AG20443 (cell line): ENCODE data around the gene SCIN.
"Not testable (repeated sequence)": the region's sequence is repeated elsewhere in the genome, so short reads cannot be mapped to it uniquely, and the experiment has no call there.

Experiments used
- DNase-seq: peaks from one replicate; pipeline ENCODE4 v3.0.0; 2012; ENCODE audit warnings: low spot score, mixed read lengths

Gene SCIN

DNA sequence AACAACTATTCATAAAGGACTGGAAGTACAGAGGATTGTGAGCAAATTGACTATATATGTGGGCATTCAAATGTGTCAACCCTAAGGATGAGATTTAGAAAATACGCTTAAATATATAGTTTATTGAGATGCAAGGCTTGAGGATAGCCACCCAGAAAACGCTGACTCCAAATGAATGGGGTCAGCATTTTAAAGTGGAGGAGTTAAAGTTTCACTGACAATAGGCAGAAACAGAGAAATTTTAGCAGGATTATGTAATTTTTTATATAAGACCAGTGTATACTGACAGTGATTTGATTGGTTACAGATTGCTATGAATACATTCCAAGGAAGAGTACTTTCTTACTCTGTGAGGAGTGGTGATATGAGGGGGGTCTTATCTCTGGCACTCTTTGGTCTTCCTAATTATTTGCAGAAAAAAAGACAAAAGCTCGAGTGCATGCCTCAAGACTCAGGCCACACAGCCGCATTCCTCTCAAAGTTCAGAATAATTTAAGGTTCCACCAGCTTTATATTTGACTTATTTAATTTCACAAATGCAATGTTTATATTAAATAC, 78.3 kb downstream of the SCIN start:
- DNase-seq, result no peak

DNA sequence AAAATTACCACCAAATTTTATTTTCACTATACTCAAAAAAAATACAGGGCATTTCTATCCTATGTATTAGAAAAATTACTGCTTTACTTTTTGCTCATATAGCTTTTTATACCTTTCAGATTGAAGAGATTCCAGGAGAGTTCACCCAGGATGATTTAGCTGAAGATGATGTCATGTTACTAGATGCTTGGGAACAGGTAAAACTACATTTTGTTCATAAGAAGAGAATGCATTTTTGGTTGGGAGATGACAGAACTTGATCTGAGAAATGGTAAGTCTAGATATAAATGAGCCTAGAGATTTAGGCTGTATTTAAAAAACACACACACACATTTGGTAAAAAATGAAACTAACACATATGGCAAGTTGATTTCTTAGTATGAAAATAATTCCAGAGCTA, 78.8 kb downstream of the SCIN start:
- no peak for DNase-seq

DNA sequence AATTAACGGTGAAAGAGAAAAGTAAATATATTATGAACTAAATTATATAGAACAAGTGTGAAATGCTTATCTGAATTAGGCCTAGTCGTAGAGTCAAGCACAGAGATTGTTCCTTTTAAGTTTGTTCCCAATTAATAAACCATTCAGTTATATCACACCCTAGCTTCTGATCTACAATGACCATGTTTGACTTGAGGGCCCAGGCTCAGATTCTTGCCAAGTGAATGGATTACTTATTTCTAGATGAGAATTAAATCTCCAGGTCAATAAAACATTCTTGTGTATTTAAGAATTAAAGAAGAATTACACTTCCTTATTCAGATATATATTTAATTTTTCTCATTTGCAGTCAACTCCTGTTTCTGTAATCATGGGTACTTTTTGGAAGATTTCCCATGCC, 79.6 kb downstream of the SCIN start:
- DNase-seq, result no peak

DNA sequence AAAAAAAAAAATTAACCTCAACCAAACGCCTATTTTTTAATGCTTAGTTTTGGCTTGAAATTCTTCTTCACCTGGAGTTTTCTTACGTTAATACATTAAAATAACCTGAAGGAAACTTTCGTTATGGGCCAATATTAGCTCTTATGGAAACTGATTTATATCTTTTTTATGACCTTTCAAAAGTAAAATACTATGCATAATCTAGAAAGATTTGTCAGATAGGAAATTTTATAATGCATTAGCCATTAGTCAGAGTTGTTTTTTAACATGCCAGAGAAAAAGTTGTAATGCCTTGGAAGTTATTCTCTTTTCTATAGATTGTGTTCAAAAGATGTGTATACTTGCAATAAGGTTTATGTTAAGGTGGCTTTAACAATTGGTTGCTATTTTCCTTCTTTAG, 82.6 kb downstream of the SCIN start:
- no peak for DNase-seq

DNA sequence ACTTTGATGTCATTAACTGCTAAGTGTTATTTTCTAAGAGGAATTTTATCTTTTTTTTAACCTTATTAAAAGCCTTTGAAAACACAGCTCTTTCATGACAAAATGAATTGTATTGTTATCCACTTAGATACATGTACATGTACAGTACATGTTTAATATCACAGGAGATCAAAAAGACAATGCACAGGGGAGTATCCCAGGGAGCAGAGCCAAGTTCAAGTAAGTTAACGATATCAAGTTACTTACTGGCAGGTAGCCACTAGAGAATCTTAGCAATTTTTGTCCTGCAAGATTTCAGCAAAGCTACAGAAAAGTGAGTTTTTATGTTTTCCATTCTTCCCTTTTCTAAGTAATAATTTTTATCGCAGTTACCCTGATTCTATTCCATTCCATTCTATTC, 83.0 kb downstream of the SCIN start:
- DNase-seq, result no peak

DNA sequence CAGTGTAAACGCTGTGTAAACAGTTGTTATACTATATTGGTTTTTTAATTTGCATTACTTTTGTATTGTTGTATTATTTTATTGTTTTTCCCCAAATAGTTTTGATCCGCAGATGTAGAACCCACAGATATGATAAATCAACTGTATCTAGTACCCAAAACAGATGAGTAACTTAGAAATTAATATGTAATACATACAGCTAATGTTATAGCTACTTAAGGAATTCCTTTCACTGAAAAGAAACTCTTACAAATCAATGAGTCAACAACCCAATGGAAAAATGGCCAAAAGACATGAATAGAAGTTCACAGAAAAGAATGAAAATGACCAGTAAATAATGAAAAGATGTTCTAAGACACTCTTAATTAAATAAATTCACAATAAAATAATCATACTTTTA, 84.6 kb downstream of the SCIN start:
- DNase-seq, result no peak

DNA sequence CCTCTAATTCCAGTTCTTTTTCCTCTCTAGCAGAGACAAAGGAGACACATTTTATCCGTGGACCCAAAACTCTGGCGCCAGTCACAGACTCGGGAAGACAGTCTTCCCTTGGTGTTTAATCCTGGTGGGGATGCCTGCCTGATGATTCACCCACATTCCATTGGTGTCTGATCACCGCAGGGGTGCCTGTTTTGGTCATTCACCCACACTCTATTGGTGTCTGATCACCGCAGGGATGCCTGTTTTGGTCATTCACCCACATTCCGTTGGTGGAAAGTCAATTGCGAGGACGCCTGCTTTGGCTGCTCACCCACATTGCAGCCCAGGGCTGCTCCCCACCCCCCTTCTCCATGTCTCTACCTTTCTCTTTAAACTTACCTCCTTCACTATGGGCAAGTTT, 89.9 kb downstream of the SCIN start:
- DNase-seq, result peak; percentile 33

DNA sequence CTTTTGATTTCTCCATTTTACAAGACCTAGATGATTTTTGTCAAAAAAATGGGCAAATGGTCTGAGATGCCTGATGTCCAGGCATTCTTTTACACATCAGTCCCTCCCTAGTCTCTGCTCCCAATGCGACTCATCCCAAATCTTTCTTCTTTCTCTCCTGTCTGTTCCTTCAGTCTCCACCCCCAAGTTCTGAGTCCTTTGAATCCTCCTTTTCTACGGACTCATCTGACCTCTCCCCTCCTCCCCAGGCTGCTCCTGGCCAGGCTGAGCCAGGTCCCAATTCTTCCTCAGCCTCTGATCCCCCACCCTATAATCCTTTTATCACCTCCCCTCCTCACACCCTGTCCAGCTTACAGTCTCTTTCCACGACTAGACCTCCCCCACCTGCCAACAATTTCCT, 90.5 kb downstream of the SCIN start:
- DNase-seq, result not testable (repeated sequence)

DNA sequence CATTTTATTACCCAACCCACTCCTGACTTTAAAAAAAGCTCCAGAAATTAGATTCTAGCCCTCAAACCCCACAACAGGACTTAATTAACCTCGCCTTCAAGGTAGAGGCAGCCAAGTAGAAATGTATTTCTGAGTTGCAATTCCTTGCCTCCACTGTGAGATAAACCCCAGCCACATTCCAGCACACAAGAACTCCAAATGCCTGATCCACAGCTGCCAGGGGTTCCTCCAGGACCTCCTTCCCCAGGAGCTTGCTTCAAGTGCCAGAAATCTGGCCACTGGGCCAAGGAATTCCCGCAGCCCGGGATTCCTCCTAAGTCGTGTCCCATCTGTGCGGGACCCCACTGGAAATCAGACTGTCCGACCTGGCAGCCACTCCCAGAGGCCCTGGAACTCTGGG, 91.1 kb downstream of the SCIN start:
- DNase-seq, result no peak

DNA sequence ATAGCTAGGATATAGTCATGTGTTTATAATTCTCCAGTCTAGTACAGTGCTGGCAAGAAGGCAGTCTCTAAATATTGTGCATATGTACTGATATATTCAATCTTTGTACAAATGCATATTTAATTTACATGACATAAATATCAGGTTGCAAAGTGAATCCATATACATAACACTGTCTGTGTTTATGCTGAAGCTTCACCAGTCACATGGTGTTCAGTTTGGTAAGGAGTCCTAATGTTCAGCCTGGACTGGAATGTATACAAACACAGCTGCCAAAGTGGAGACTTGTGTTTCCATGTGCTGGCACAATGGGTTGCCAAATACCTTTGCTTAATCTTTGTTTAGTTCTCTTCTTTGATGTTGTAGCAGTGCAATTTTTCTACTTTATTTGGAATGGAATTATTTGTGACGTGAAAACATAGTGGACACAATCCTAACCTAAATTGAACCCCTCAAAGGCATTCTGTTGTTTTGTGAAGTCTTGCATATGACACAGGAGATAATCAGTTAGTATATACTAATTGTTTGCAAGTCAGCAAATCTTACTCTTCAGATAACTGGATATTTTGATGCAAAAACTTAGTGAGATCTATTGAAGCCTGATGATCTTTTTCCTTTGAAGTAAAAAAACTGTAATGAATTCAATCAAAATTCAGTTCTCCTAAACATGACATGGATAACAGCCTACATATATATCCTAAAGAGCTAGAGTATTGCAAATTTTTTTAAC, 99.6 kb downstream of the SCIN start:
- DNase-seq, result no peak

DNA sequence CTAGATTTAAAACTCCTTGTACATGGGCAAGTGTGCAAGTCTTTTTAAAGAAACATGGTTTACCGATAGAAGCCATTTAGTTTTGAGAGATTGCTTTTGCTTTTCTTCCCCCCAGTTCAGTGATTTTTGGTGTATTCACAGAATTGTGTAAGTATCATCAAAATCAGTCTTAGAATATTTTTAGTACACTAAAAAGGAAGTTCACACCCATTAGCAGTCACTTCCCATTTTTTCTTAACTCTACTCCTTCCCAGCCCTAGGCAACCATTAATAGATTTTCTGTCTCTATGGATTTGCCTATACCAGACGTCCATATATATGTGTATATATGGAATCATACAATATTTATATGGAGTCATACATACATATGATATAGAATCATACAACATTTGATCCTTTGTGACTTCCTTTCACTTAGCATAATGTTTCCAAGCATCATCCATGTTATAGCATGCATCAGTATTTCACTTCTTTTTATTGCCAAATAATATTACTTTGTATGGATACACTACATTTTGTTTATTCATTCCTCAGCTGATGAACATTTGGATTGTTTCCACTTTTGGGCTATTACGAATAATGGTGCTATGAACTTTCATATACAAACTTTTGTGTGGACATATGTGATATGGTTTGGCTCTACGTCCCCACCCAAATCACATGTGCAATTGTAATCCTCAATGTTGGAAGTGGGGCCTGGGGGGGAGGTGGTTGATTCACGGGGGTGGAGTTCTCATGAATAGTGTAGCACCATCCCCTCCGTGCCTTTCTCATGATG, 100.4 kb downstream of the SCIN start:
- DNase-seq, result no peak

DNA sequence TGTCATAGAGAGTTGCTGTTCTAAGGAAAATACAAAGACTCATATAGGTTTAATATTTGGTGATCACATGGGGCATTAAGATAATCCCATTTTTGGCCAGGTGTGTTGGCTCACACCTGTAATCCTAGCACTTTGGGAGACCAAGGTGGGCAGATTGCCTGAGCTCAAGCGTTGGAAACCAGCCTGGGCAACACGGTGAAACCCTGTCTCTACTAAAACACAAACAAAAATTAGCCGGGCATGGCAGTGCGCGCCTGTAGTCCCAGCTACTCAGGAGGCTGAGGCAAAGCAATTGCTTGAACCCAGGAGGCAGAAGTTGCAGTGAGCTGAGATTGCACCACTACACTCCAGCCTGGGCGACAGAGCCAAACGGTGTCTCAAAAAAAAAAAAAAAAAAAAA, 102.9 kb downstream of the SCIN start:
- DNase-seq, result not testable (repeated sequence)

DNA sequence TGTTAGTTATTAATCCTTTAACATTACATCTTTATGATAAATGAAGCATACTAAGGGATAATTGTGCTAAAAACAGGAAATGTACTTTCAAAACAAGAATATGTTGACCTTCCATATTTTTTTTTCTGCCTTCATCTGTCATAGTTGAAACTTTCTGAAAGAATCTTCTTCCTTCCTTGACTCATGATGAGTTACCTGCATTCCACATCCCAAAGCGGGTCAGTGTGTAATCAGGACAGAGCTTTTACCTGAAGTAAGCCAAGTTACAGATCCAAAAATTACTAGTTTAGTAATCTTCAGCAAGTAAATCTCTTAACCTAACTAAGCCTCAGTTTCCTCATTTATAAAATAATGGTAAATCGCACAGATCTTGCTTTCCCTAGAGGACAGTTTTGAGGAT, 103.5 kb downstream of the SCIN start:
- DNase-seq, result no peak

DNA sequence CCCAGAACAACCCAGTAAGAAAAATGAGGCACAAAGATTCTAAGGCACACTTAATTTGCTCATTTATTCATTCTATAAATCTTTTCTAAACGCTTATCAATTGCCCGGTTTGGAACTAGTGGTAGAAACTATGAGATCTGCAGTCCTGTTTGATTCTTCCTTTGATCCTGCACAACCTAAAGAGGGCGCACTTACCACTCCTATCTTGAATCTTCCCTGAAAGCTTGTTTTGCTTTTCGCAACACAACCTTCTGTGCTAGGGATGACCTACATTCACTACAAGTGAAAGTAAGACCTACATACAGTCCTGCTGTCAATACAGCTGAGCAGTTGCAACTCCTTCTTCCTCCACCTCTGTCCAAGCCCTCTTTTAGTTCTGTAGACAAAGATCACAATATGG, 104.3 kb downstream of the SCIN start:
- DNase-seq, result no peak

DNA sequence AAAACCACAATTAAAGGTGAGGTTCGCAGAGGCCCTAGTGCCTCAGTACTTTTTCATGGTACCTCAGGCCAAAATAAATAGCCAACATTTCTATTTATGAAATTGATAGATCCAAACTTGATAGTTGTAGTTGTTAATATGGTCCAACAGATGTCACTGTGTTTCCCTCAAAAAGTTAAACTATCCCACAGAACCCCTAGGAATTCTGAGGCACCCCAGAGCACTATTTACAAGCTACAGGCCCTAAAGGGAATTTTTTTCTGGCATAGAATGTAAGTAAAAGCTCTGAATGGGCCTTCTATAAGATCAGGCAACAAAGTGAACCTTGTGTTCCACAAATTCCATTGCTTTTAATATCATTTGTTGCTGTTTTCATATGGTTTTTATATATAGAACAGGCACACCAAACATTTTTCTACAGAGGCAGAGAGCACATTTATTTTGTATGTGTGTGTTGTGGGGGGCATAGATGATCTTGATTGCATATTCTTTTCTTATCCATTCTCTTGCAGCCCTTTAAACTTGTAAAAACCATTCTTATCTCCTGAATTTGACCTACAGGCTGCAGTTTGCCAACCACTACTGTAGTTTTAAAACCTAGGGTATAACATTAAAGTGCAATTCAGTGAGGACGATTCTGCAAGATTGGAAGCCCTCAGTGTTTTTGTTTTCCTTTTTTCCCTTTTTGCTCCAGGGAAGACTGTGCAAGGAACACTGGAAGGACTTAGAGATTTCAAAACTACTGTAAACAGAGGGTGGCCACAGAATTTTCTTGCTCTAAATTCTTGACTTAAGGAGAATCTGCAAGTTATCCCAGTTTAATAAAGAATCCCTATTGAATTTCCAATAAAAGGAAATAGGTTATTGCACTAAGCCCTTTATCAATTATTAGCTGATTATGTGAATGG, 113.4 kb downstream of the SCIN start:
- DNase-seq, result no peak

DNA sequence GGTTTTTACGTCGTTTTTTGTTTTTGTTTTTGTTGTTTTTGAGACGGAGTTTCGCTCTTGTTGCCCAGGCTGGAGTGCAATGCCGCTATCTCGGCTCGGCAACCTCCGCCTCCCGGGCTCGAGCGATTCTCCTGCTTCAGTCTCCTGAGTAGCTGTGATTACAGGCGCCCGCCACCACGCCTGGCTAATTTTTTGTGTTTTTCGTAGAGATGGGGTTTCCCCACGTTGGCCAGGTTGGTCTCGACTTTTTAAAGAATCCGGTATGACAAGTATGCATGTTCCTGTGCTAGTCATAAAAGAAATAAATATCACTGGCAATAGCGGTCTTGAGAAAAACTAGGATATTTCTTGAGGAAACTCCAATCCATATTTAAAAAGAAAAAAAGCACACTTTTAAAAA, 114.2 kb downstream of the SCIN start:
- DNase-seq, result no peak

DNA sequence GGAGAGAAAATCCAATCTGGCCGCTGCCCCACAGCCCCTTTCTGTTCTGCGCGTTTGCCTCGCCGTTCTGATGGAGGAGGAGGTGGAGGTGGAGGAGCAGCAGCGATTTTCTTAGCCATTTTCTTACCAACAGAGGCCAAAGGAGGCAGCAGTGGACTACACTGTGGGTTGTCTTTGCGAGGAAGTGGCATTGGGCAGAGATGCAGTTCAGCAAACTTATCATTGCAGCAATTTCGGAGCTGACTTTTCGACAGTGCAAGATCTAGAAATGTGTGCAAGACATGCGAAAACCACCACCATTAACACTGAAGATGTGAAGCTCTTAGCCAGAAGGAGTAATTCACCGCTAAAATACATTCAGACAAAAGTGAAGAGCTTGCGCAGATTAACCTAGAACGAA, 115.0 kb downstream of the SCIN start:
- DNase-seq, result peak; percentile 68

DNA sequence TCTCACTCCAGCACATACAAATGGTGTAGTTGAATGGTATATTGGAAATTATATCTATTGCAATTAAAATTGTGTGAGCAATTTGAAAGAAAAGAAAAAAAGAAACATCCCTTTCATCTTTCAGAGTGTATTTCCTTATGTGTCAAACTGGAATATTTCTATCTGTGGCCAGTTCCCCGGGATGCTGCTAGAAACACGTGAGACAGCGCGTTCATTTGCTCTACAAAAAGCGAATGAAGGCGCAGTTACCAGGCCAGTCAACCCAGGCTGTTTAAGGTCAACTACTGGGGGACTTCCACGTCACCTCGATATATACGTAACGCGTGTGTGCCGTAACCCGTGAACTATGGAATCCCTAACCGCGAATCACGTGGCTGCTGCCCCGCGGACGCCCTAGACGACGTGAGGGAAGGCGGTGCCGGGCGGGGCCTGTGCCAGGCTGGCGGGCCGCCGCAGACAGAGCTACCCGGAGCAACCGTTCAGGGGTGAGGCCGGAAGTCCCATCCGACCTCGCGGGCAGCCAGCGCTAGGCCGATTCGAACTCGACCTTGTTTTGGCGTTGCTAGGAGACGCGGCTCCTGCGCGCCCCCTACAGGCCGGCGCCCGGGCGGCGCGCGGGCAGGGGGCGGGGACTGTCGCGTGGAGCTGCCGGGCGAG, 115.8 kb downstream of the SCIN start:
- DNase-seq, result peak; percentile 92

DNA sequence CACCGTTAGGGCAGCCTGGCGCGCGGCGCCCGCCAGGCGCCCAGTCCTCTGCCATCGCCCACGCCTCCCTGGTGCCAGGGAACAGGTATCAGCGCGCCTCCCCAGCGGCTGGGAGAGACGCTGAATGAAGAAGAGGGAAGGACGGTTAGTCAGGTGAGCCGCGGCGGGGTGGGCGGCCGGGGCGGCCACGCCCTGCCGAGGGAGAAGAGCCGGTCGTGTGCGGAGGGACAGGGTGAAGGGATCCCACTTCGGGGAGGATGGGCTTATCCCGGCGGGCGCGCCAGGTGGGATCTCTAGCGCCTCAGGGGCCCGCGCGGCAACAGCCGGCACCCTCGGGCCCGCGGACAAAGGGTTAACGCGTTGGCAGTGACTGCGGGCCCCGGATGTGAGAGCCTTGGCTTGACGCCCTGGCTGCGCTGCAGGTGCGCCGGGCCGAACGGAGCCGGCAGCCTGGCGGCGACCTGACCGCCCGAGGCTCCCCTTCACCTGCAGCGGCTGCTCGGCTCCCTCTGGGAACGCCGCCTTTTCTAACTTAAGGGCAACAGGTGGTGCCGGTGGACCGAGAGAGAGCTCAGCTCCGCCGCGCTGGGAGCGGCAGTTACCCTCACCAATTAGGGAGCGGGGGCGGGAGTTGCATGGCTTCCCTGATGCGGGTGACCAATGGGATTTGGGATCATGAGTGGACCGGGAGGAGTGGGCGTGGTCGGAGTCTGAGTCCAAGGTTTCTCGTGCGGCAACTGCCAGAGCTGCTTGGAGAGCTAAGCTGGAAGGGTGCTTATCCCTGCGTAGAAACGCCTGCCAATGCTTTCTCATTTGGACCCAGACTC, 116.6 kb downstream of the SCIN start, which contains the start of gene ARL4A:
Gene ARL4A (plus strand): TSS at position 743 of the 827 bp plus-strand sequence. CDS start 622 bp downstream, outside the sequence.
- peak; percentile 96 for DNase-seq

DNA sequence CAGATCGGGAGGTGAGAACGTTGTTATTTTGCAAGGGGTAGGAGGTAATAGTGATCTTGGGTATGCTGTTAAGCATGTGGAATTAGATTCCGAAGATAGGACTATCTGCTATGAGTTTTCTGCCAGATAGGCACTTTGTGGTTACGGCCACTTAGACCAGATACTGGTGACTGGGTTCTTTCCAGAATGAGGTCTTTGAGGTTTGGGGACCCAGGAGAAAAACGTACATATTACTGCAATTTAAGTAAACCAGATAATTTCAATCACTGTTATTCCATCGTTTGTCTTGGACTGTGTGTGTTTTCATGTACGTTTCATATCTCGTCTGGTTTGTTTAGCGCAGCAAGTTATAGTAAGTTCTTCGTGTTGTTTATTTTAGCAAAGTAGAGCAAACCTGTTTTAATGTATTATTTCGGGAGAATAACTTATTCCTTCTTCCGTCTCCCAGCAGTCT, 117.2 kb downstream of the SCIN start:
- DNase-seq, result no peak
